Stimulated activated CD8-positive, alpha-beta memory T cell treated with anti-CD3 and anti-CD28 coated beads, Interleukin-4, amount 100 ng/mL, for 4 hours (primary cell): ENCODE measurements around the gene ZBTB42.
A peak's percentile ranks its signal among the peaks of the same experiment; 100 is the strongest.

Experiments
- DNase-seq, 2 donors: peaks; one replicate each; pipeline ENCODE4 v3.0.0-alpha.2; 2020; ENCODE audit warnings: low read depth in 2 of 2, low spot score in 1 of 2

Gene ZBTB42

DNA sequence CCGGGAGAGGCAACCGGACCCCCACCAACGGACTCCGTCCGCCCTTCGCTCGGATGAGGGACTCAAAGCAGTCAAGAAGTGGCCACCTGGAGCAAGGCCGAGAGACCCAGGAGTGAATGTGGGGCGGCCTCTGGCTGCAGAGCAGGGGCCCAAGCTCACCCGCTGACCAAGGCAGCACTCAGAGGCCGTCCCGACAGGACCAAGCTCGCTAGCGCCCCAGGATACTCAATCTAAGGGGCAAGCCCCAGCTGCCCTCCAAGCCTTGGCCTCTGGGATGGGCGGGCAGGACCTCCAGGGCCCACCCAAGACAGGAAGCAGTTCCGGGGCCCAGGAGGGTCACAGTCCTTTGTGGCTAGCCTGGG is 6.3 kb upstream of the ZBTB42 start:
- DNase-seq = no peak

DNA sequence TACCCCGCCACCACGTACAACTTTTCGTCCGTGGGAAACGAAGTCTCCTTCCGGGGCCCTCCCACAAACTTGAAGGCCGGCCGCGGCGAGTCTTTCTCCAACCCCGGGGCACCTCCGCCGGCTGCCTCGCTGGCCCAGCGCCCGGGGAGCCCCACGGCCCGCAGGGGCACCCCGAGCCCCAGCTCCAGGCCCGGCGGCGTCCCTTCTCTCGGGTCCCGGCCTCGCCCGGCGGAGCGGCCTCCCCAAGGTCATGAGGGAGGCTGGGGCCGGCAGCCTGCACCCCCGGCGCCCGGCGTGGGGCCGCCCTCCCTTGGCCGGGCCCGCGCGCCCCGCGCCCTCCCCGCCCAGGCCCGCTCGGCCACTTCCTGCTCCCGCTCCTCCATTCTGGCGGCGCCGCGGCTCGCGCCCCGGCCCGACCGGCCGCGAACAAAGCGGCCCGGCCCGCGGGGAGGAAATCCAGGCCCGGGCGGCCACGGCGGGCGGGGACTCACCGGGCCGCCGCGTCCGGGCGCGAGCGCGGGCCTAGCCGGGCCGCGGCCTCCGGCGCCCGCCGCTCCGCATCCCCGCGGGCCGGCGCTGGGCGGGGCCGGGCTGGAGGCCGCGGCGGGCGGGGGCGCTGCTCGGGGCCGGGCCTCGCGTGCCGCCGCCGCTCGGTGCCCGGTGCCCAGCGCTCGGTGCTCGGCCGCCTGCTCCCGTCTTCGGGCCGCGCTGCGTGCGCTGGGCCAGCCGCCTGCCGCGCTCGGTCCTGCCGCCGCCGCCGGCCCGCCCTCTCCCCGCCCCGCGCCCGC is 5.7 kb upstream of the ZBTB42 start, which contains the start of gene AKT1:
Gene AKT1 (minus strand): TSS at position 756 of the 788 bp plus-strand sequence. CDS start 3,105 bp downstream, outside the sequence.
- DNase-seq = no peak

DNA sequence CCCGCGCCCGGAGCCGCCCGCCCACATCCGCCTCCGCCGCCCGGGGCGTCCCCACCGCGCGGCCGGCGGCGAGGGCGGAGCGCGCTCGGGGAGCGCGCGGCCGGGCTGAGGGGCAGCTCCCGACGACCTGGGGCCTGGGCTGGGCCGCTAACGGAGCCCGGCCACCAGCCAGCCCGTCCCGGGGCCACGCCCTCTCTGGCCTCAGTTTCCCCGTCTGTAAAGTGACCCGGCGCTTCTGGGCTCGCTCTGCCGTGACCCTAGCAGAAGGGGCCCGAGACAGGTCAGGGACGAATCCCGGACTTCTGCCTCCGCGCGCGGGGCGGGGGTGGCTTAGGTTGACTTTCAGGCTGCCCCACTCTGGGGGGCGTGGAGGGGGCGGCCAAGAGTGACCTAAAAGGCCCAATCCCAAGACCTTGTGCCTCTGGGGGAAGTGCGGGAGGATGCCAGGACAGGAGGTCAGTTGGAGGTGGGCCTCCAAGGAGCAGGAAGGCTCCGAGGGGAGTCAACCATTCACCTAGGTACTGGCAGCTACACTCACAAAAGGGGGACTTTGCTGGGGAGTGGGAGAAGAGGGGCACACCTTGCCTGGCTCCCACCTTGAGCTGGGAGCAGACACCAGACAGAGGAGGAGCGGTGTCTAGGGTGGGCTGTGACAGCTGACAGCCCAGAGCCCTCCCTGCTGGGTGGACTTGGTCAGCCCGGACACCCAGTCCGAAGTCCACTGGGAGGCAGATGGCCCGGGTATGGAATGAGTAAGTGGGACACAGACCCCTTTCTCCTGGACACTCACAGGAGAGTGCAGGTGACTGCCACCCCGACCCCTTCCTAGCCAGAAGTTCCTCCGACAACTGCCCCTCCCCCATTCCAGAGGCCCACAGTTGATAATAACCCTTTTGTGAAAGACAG is 4.9 kb upstream of the ZBTB42 start:
- DNase-seq = peak; percentile 19 to 21

DNA sequence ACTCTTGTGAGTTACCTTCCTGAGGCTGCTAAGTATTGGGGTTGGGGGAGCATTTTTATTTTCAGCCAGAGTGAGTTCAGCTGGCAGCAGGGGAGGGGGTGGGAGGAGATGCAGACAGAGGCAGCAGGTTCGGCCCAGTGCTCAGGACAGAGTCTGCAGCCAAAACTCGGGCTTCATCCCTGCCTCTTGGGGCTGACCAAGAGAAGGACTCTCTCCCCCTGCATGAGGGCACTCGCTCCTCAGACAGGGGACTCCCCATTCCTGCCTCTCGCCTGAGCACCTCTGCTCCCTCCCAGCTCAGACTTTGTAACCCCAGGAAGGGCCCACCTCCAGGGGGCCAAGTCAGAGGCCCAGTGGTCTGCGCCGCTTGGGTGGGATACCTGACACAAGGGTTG is 4.2 kb upstream of the ZBTB42 start:
- DNase-seq = no peak

DNA sequence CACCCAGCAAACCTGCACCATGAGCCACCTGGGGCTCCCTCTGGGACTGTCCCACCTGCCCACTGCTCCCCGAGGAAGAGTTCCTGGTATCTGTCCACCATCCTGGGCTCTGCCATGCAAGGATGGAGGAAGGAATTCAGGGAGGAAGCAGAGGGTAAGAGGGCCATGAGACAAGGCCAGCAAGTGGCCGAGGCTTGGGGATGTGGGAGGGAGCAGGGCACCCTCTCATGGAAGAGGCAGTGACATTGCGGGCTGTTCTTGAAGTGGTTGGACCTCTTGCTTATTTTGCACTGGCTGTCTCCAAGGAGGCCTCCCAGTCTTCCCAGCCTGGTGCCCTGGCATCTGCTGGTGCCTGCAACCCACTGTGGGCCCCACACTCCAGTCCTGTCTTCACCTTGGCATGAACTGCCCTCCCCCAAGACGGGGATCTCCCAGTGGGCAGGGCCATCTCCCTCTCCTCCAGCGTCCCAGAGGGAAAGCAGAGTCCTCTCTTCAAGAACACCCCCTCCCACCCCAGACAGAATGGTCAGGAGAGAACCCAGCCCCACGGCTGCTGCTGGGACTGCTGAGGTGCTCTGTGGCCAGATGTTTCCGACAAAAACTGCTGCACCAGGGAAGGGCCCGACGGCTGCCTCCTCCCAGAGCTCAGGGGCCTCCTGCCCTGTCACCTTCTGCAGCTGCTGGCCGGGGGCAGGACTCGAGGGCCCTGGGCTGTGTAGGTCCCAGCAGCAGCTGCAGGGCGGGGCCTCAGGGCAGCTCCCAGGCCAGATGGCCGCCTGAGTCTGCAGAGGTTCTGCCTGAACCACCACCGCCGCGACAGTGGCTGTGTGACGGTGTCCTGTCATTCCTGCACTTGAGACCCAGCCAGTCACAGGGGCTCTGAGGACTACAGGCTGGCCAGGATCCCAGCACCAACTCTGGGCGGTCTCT is 3.5 kb upstream of the ZBTB42 start:
- DNase-seq = no peak

DNA sequence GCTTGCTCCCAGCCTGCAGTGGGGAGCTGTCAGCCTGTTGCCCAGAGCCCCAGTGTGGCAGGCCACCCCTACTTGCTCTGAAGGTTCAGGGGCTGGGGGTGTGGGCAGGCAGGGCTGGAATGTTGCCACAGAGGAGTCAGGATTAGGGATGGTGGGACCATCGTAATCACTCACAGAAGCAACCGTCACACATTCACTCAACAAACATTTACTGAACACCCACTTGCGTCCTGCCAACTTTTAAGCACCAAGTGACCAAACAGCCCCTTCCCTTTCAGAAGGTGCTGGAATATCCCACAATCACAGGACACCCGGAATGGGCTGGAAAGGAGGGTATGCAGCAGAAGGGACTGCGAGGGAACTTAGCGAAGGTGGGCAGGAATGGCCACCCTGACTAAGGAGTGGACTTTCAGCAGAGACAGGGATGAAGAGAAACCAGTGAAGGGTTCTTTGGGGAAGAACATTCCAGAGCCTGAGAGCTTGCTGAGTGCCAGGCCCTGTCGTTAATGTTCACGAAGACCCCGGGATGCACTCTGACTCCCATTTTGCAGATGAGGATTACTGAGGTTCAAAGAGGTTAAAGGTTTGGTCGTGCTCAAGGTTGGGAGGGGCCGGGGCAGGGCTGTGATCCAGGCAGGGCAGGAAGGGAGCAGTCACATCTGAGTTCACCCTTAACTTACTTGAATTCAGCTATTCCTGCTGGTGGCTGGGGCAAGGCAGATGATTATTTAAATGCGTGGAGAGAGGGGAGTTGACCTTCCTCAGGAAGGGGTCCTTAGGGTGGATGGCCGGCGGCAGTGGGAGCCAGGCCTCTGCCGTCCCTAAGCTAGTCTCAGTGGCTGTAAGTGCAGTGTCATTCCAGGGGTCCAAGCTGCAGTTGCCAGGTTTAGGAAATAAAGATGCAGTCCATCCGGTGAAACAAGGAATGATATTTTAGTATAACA is 2.3 kb upstream of the ZBTB42 start:
- DNase-seq = no peak

DNA sequence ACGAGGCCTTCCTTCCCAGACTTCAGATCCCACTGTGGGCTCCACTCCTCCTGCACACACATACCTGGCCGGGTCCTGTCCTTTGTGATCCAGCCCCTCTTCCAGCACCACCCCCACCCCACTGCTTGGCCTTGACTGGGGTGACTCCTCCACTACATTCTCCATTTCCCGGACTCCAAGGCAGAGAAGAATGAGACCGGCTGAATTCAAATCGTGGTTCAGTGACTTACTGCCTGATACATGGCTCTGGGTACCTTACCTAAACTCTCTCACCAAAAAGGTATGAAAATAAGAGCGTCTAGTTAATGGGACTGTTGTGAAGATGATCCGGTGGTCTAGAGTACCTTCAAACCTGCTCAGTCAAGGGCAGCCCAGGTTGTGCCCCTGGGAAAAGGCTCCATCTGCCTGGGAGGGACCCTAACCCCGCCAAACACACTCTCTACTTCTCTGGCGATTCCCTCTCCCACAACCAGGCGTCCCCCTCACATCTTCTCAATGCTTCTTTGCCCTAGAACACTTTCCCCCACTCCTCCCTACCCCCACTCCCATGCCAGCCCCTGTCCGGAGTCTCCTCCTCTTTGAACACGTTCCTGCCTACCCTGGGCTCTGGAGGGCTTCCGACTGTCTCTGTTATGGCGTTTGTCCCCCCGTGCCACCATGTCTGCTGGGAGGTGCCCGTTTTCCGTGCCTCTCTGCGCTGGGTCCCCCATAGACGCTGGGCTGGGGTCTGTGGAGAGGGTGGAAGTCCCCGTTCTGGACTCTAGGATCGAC is 1.5 kb upstream of the ZBTB42 start:
- no peak for DNase-seq

DNA sequence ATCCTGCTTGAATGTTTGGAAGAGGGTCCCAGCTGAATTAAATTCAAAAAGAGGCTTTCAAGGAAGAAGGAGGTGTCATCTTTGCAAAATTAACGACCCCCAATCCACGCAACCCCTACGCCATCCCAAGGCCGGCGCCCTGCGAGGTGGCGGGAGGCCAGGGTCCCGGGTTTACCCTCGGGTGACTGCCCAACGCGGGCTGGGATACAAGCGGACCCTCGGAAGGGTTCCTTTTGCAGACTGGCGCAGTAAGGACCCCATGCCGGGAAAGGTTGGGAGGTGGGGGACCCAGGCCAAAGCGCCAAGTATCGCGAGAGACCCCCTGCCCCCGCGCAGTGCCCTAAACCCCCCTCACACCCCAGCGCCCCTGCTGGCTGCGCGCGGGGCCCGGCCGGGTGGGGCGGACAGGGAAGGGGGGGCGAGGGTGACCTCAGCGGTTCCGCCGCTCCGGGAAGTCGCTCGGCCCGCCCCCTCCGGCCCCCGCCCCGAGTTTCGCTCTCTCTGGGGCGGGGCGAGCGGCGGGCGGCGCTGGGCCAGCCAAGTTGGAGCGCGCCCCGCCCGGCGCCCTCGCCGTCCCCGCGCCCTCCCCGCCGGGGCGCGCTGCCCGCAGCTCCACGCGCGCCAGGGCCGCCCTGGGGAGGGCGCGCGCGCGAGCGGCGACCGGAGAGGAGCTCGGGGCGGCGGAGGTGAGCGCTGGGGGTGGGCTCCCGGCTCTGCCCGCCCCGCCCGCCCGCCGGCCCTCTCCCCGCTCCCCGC is 708 bp upstream of the ZBTB42 start:
- peak; percentile 45 to 70 for DNase-seq

DNA sequence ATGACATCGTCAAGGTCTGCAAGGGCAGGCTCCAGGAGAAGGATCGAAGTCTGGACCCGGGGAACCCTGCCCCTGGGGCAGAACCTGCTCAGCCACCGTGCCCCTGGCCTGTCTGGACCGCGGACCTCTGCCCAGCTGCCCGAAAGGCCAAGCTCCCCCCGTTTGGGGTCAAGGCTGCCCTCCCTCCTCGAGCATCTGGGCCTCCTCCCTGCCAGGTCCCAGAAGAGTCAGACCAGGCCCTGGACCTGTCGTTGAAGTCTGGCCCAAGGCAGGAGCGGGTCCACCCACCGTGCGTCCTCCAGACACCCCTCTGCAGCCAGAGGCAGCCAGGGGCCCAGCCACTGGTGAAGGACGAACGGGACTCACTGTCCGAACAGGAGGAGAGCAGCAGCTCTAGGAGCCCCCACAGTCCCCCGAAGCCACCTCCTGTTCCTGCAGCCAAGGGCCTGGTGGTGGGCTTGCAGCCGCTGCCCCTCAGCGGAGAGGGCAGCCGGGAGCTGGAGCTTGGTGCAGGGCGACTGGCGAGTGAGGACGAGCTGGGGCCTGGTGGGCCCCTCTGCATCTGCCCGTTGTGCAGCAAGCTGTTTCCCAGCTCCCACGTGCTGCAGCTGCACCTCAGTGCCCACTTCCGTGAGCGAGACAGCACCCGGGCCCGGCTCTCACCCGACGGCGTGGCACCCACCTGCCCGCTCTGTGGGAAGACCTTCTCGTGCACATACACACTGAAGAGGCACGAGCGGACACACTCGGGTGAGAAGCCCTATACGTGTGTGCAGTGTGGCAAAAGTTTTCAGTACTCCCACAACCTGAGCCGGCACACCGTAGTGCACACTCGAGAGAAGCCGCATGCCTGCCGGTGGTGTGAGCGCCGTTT is 856 bp downstream of the ZBTB42 start:
- DNase-seq = no peak

DNA sequence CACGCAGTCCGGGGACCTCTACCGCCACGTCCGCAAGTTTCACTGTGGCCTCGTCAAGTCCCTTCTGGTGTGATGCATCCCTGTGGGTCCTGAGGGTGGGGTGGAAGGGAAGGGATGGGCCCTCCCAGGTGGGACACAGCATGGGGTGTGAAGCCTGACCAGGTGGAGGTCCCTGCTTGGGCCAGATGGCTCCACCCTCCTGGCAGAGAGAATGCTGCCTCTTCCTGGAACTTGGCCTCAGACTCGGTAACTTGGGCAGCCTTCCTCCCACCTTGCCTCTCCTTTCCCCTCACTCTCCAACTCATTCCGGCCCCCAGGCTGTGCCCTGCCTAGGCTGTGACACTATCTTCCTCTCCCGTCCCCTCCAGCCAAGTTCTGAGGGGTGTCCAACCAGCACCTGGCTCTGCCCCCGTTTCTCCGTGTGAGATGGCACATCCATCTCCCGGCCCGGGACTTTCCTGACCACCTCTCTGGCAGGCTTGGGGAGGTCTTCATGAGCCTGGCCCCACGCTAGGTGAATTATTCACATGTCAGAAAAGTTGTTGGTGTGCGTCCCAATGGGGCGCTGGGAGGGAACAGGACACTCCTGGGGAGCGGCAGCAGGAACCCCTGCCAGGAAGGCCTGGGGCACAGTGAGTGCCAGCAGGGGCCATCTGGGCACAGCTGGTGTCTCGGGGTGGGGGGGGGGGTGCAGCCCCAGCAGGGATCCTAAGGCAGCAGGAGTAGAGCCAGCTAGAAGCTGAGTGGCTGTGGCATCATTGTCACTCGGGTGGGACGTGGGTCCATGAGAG is 1.7 kb downstream of the ZBTB42 start:
- DNase-seq = no peak

DNA sequence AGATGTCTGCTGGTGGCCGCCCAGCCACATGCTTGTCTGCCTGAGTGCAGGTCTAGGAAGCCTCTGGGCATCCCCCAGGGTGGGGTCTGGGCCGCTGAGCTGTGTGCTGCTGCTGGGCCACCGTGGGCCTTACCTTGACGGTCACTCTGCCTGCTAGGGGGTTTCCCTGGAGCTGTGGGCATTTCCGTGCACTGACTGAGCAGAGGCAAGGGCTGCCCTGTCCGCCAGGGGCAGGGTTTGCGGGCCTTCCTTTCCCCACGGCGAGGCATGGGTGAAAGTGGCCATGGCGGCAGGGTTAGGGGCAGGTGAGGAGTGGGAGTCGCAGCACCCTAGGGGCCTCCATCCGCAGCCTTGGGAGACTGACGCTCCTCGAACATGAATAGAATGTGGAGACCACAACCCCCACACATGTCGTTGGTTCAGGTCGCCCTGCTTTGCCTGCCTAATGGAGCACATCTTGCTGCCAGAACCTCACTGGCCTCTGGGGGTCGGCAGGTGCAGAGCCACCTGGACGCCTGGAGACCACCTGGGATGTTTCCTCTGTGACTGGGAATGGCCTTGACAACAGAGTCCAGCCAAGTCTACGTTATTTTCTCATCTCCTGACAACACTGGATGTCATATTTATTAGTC is 2.5 kb downstream of the ZBTB42 start:
- DNase-seq = no peak

DNA sequence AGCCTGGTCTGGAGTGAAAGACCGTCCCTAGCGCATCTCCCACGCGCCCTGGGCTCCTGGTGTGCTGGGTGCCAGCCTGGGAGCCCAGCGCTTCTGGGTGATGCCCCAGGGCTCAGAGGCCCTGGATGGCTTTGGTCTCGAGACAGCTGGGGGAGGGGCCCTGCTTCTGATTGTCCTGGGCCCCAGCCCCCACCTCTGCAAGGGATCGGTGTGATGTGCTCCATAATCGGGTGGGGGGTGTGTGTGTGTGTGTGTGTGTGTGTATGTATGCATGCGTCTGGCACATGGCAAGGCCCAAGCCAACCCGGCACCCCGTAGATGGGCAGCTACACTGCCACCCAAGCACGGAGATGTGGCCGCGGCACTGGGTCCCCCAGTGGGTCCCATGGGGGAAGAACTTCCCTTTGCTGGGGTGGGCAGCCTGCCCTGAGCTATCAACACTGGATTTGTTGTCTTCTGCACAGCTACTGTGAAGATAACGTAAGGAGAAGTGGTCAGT is 3.1 kb downstream of the ZBTB42 start:
- DNase-seq = no peak

DNA sequence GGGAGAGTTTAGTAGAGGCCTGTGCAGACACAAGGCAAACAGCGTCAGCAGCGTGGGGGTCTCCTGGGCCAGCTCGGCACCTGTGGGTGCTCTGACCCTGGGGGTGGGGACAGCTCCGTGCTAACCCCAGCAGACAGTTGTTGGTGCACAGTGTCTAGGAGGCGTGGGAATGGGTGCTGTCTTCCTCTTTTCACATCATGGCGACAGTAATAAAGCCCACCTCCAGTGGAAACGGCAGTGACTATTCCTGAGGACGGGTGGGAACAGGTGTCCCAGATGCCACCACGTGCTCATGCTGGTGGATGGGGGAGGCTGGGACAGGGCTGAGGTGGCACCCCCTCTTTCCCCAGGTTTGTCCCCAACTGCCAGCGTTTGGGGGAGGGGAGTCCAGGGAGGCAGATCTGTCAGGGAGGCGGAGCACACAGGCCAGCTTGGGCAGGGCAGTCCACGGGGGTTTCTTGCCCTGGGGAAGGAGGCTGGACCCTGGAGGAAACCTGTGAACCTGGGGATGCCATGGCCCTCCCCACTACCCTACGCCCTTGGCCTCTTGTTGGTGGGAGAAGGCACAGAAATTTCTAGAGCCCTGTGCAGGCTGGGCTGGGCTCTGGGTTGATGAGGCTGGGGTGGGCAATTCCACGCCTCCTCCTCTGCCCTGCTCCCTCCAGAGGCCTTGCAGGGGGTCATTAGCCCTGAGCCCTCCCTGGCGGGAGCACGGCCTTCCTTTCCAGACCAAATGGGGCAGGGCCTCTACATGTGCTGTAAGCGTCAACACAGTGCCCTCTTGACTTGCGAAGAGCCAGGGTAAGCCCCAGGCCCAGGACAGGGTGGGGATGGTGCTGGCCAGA is 3.8 kb downstream of the ZBTB42 start:
- DNase-seq = no peak

DNA sequence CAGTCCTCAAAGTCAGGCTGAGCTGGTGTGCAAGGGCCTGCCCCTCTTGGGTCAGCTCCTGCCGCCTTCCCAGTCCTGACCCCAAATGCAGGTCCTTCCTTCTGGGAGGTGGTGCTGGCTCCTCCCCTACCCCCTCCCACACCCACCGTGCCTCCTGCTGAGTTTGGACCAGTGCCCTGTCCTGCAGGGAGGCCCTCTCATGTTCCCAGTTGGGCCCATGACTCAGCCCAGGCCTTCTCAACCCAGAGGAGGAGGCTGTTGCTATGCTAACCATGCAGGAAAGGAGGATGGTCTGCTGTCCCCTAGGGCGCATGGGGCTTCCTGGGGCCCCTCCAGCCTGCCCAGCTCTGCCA is 4.4 kb downstream of the ZBTB42 start:
- no peak for DNase-seq

DNA sequence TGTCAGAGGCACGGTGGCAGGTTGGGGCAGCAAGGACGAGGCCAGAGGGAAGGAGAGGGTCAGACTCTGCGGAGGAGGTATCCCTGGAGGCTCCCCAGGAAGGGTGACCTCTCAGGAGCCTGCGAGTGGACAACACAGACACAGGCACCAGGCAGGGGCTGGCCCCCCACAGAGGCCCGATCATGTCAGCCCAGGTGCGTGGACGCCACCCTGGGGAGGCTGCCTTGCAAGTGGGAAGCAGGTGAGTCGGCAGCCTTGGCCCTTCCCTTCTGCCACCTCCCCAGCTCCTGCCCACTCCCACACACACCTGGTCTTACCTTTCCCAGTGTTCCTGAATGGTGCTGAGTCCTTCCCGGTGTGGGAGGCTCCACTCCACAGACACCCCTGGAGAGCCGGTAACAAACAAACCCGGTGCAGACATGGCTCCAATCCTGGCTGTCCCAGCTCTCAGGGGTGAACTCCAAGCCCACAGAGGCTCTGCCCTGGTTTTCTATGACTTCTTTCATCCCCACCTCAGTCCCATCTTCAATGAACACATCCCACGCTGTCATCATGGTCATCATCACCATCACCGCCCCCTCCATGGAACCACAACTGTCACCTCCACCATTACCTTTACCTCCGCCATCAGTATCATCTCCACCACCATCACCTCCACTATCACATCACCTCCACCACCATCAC is 5.2 kb downstream of the ZBTB42 start:
- DNase-seq = no peak
